ELF-1 (cell line): ENCODE measurements around the gene PSD.

ENCODE experiments used
- DNase-seq: peaks from one replicate; pipeline ENCODE4 v3.0.0-alpha.2; 2016; ENCODE audit warnings: low read depth, low spot score

Gene PSD

GRCh38 chr10:102444851-102445250, 26.3 kb upstream of the PSD start:
- no peak for DNase-seq

GRCh38 chr10:102438374-102438773, 19.8 kb upstream of the PSD start:
- DNase-seq: no peak

- DNase-seq: no peak
Measured at GRCh38 chr10:102437515-102437914, 18.9 kb upstream of the PSD start.

GRCh38 chr10:102436312-102436711, 17.7 kb upstream of the PSD start:
- no peak for DNase-seq

- peak; percentile 76 for DNase-seq
Measured at GRCh38 chr10:102435529-102436233, 17.1 kb upstream of the PSD start.

GRCh38 chr10:102435133-102435497, 16.5 kb upstream of the PSD start:
- DNase-seq: no peak

DNA sequence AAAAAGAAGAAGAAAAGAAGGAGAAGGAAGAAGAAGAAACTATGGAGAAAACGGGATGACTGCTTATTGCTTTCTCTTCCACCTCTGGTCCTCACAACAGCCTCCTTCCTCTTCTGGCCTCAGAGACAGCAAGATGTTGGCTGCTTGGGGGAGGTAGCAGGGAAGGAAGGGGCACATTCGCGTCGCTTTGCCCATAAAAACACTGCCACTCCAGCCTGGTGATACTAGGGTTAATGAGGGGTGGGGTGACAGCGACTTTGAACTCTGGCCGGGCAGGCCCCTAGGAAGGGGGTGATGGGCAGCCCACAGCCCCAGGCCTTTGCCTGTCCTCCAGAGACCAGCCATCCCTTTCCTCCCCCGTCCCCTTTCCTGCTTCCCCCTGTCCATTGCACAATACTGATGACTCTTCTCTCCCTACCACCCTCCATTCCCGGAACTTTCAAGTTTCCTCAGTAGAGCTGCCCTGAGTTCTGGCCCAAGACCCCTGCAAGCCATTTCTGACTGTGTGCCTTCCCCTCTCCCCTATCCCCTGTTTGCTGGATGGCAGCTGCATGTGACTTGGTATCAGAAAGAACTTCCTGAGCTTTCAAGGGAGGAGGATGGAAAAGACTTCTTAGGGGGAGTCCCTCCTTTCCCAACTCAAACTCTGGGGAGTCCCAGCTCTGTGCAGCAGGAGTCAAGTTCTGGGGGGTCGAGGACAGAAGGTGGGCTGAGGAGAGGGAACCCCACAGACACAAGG, 16.0 kb upstream of the PSD start:
- no peak for DNase-seq

DNA sequence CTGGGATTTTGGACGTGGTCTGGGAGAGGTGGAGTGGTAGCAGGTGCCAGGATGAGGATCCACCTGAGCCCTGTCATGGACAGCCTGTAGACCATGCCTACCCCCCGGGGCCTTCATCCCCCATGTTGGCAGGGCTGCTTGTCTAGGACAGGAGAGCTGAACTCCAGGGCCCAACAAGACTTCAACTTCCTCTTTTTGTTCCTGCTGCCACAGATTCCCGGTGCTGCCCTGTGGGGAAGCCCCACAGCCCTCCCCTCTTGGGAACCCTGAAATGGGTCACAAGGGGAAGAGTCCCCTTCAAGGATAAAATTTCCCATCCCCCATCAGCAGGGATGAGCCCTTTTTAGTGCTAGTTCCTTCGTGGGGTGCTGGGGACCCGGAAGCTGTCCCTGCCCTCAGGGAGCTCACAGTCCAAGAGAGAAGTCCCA, 15.0 kb upstream of the PSD start:
- DNase-seq: no peak

DNA sequence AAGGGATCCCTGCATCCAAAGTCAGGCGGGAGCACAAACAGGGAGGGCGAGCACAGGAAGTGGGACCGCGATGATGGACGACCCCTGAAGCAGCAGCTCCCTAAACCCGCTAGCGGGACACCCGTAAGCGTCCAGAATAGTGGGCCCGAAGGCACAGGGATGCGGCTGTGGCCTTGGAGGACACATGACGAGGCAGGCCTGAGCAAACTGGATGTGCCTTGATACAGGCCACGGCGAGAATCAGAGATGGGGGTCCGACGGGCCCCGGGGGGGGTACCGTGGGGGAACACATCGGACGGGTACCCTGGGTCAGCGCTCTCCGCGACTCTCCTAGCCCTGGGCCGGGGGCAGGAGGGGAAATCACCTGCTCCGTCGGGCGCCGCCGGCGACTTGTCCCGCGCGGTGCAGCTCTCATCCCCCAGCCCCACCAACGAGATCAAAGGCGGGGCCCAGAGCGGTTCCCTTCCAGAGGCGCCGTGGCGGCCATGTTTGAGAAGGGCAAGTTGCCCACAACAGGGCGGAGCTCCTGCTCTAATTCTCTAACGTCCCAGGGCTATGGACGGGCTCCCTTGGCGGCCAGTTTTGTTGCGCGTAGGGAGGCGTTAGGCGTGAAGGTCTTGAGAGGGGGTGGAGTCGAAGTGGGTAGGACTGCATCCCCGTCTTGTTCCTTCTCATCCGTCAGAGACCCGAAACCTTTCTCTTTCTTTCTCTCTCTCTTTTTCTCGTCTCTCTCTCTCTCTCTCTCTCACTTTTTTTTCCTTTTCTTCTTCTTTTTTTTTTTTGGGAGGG, 13.8 kb upstream of the PSD start, which contains the start of gene CUEDC2:
Gene CUEDC2, minus strand, starts transcription at position 413 of the 789 bp plus-strand sequence. CDS start 7,386 bp downstream, outside the sequence.
- peak; percentile 98 for DNase-seq

DNA sequence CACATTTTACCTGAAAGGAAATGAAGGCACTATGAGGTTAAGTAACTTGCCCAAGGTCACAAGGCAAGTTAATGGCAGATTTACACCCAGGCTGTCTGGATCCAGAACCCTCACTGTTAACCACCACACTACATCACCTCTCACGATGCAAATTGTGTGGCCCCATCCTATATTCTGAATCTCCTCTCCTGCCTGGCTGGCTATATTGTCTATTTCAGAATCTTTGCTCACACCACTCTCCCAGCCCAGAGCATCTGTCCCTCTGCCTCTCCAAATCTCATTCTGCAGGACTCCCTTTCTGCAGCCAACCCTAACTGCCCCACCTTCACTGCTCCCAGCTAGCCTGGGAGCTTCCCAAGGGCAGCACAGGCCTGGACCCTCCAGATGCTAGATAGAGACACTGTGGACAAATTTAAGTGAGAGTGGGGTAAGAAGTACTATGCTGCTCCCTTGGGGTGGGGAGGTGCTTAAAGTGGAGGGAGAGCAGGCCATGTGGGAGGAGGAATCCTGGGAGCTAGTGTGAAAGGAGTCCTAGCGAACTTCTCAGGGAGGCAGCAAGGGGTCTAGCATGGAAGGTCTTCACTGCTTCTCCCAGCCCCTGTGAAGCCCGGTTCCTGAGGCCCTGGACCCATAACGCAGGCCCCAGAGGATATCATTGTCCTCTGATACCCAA, 13.0 kb upstream of the PSD start:
- DNase-seq: no peak

DNA sequence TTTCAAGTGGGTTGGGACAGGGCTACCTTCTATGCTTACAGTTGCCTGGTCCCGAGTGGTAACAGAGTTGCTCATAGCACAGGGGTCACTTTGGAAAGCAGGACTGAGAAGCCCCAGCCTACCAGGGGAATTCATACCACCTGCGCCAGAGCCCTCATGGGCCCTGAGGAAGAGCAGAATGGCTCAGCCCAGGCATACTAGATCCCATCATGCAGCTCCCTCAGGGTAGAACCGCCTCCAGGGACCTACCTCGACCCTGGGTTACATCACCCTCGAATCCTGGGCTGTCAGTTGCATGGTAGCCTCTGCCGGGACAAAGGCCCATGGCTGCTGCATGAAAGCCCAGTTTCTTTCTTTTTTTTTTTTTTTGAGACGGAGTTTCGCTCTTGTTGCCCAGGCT, 10.9 kb upstream of the PSD start:
- peak; percentile 58 for DNase-seq

GRCh38 chr10:102426803-102427287, 8.3 kb upstream of the PSD start:
- no peak for DNase-seq

GRCh38 chr10:102425444-102425843, 6.9 kb upstream of the PSD start:
- no peak for DNase-seq

GRCh38 chr10:102424916-102425315, 6.3 kb upstream of the PSD start:
- no peak for DNase-seq

DNA sequence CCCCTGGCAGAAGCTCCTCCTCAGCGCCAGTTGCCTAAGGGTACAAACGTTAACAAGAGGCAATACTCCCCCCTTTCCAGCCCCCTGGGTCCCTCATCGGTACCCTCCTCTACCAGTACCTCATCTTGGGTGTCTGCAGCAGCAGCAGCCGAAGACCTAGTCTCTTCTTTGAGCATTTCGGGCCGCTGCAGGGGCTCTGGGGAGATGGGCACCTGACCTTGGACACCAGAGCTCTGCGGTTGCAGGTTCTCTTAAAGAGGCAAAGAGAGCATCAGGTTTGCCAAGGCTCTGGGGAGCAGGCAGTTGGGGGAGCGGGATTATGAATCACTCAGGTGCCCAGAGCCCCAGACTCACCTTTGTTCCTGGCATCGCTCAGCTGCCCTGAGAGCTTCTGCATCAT, 5.6 kb upstream of the PSD start:
- DNase-seq: no peak

DNA sequence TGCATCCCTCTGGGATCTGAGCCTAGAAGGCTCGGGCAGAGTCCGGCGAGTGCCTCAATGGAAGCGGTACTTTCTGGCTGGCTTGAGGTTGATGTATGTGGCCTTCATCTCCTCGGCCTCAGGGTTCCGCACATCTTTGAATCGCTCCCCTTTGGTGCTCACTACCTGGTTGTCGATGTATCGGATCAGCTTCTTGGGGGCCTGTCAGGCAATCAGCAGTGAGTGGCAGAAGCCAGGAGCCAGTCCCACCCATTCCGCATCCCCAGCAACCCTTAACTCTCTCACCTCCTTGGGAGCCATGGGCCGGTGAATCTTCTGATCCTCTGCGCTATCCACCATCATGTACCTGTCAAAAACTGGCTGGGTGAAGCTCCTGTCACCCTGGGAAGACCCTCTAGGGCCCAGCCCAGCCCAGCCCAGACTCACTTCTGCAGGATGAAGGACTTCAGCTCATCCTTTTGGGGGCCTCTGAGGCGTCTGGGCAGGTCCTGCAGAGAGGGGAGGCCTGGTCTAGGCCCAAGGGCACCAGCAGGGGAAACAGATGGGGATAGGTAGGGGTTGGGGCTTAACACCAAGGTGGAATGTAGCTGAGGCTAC, 4.9 kb upstream of the PSD start:
- DNase-seq: no peak

- peak; percentile 87 for DNase-seq
Measured at GRCh38 chr10:102422545-102423129, 4.1 kb upstream of the PSD start.

GRCh38 chr10:102421757-102422512, 3.4 kb upstream of the PSD start:
- DNase-seq: peak; percentile 50

- DNase-seq: no peak
Measured at GRCh38 chr10:102421507-102421756, 2.8 kb upstream of the PSD start.

GRCh38 chr10:102420714-102421506, 2.3 kb upstream of the PSD start, which contains the start of gene FBXL15:
FBXL15 (plus strand) TSS chr10:102420836; CDS start chr10:102421130, 294 bp downstream.
- peak; percentile 98 for DNase-seq
